Measurements from ENCODE around the gene CCL27.
"Not testable (repeated sequence)": the region's sequence is repeated elsewhere in the genome, so short reads cannot be mapped to it uniquely, and the experiment has no call there.

Gene CCL27

GRCh38 chr9:34648673-34649072 lies 13.8 kb downstream of the CCL27 start:
- DNase-seq: no peak

GRCh38 chr9:34647651-34648050 lies 14.8 kb downstream of the CCL27 start:
- no peak for DNase-seq

DNA sequence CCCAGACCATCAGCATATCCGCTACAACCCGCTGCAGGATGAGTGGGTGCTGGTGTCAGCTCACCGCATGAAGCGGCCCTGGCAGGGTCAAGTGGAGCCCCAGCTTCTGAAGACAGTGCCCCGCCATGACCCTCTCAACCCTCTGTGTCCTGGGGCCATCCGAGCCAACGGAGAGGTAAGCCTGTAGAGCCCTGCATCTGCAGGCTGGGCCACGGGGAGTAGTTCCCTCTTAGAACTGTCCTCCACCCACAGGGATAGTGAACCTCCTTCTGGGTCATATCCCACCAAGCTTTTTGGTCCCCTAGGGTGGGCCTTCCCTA lies 15.4 kb downstream of the CCL27 start:
- DNase-seq: no peak

- DNase-seq: peak; percentile 80
Observed at GRCh38 chr9:34646211-34647083, 16.0 kb downstream of the CCL27 start, which contains the start of gene GALT. Gene GALT, plus strand, starts transcription at chr9:34646675. Its CDS starts 30 bp downstream, at chr9:34646705.

DNA sequence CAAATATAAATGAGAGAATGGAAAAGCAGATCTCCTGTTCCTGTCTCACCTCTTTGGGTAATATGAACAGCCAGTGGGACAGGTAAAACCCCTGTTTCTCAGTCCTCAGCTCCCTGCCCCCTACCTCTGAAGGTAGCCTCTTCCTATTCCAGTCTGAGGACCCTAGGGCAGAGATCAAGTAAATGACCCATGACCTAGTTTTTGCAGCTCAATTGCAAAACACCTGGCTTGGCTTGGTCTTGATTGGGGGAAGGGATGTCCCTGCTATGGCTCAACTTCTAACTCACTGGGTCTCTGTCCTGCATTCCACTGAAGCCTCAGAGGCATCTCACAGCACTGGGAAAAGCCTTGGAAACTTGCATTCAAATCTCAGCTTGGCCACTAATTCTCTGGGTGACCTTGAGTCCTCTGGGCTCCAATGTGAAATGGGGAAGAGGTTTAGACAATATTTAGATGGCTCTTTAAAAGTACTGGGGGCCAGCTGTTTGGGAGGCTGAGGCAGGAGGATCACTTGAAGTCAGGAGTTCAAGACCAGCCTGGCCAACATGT lies 17.6 kb downstream of the CCL27 start:
- no peak for DNase-seq

DNA sequence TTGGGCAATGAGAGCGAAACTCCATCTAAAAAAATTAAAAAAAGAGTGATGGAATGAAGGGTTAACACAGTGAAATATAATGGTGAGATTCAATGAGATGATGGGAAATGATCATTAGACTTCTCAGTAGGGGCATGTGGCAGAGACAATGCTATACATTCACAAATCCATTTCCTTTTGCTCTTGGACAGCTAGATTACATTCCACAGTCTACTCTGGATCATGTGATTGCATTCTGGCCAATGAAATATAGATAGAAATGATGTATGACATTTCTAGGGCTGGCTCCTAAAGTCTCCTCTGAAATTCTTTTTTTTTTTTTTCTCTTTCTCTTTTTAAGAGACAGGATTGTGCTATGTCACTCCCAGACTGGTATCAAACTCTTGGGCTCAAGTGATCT lies 19.8 kb downstream of the CCL27 start:
- DNase-seq: no peak

DNA sequence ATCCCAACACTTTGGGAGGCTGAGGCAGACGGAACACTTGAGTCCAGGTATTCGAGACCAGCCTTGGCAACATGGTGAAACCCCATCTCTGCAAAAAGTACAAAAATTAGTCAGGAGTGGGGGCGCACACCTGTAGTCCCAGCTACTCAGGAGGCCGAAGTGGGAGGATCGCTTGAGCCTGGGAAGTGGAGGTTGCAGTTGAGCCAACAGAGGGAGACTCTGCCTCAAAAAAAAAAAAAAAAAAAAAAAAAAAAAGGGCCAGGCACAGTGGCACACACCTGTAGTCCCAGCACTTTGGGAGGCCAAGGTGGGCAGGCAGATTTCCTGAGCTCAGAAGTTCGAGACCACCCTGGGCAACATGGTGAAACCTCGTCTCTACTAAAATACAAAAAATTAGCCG lies 23.1 kb downstream of the CCL27 start:
- not testable (repeated sequence) for DNase-seq

GRCh38 chr9:34638138-34638445 lies 24.4 kb downstream of the CCL27 start:
- no peak for DNase-seq

DNA sequence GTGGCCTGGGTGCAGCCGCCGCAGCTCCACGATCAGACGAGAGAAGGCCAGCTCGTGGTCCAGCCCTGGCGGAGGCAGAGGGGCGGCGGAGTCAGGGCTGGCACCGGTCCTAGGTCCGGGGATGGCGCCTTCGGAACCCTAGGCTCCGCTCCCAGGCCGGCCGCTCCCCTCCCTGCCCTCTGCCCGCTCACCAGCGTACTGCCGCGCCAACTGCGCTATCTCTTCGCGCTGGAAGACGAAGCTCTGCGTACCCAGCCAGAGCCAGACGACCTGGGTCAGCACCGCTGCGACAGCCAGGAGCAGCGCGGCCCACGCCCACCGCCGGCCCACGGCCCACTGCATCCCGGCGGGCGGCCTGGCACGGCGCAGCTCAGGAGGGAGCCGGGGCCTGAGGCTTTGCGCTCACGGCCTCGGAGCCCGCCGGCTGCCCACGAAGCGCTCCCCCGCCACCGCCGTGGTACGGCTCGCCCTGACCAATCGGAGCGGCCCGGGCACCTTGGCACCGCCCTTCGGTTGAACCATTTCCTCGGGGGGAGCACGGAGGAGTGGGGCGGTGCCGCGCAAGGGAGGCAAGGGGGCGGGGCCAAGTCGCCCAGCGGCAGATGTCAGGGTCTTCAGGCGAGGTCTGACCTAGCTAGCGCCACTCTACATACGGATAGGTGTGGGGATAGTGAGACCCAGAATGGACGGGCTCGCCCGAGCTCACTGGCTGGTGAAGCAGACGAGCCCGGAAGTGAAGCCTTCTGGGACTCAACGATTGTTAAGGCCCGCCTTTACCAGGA lies 24.9 kb downstream of the CCL27 start, which contains the start of gene SIGMAR1:
Gene SIGMAR1, minus strand, starts transcription at position 432 of the 782 bp plus-strand sequence. Its CDS starts 90 bp downstream, at position 342.
- peak; percentile 78 for DNase-seq

- no peak for DNase-seq
Observed at GRCh38 chr9:34636791-34637355, 25.6 kb downstream of the CCL27 start.

DNA sequence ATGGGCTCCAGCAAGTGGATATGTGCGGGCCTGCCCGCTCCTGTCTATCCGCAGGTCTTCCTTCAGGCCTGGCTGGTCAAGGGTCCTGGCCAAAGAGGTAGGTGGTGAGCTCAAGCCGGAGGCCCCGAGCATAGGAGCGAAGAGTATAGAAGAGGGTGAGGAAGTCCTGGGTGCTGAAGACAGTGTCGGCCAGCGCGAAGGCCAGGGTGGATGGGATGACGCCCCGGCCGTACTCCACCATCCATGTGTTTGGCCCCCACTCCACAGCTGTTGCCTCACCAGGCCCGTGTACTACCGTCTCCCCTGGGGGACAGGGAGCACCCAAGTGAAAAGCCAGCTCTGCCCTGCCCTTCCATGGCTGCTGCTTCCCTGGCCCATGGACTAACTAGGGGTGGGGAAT lies 26.9 kb downstream of the CCL27 start:
- DNase-seq: no peak

DNA sequence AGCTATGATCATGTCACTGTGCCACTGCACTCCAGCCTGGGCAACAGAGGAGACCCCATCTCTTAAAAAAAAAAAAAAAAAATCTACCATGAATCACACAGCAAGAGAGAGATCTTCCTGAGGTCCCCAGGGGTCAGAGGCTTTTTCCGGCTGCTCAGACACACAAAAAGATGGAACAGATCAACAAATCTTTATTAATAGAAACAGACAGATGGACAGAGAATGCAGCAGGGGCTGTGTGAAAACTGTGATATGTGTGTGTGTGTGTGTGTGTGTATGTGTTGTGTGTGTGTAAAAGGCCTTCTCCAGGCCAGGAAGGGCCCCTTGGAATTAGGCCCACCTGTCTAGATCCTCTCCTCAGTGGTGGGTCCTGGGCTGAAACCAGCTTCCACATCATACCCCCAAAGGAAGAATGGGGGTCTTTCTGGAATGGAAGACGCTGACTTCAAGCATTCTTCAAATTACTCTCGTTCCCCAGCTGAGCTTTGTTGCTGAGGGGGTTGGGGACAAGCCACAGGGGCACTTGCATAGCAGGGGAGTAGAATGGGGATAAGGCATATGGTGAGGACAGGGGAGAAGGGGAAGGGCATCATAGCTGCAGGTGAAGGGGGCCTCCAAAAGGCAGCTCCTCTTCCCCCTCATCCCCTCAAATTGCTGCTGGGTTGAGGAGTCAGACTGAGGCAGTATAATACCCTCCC lies 27.8 kb downstream of the CCL27 start:
- no peak for DNase-seq

- DNase-seq: peak; percentile 12
Observed at GRCh38 chr9:34633851-34634550, 28.5 kb downstream of the CCL27 start.

GRCh38 chr9:34633166-34633565 lies 29.3 kb downstream of the CCL27 start:
- DNase-seq: no peak

DNA sequence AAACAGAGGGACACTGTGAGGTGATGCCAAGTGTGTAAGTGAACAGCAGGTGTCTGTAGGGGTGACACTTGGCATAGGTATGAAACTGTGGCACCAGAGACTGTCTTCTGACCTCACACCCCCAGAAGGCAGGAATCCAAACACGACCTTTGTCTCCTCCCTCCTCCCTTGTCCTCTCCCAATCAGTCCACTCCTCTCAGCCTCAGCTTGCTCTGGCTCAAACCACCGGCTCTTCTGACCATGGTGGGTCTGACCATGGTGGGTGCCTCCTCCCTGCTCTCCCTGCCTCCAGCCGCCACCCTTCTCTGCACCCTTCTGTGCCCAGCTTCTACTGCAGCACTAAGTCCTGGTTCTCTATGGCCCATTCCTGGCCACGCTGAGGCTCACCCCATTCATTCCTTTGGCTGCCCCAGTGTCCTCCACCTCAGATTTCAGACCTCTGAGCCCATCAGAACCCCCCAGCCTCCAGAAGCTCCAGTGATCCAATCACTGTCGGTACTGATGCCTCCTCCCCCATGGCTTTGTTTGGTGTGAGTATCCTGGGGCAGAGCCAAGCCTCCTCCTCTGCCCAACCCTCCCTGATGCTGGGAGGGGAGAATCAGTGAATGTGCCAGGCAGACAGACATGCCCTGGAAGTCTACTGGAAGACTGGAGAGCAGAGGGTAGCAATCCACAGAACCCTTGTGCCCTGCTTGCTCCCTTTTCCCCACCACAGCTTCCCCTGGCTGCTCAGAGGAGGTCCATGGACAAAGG lies 31.9 kb downstream of the CCL27 start:
- no peak for DNase-seq

GRCh38 chr9:34629491-34629808 lies 33.0 kb downstream of the CCL27 start:
- no peak for DNase-seq

DNA sequence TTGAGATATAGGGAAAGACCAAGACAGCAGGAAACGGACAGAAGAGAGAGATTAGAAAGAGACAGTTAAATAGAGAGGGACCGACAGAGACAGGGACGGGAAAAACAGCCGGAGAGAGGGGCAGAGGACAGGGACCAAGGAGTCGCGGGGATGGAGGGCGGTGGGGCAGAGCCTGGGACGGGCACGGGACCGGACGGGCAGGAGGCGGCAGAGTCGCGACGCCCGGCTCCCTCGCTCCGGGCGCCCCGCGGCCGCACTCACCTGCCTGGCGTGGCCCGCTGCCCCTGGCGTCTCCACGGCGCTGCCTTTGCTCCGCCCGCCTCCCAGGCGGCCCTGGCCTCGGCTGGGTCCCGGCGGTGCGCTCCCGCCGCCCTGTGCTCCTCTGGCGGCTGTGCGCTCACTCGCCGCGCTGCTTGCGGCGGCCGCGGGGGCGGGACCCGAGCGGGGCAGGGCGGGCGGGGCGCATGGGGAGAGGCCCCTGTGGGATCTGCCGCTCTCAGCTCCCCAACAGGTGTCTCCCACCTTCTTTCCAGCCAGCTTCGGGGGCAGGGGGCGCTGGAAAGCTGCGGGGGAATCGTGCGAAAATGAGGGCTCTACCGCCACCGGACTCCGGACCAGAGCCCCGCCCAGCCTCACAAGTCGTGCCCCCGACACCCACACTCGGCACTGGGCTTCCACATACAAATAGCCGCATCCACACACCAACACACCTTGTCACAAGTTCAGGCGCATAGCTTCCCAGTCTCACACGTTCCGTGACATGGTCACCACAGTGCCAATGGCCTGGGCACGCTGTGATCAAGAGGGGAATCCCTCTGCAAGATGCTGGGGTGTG lies 33.6 kb downstream of the CCL27 start, which contains the start of gene ARID3C:
Gene ARID3C, minus strand, starts transcription at position 411 of the 835 bp plus-strand sequence. CDS start 1,052 bp downstream, outside the sequence.
- DNase-seq: no peak

- no peak for DNase-seq
Observed at GRCh38 chr9:34627716-34628655, 34.5 kb downstream of the CCL27 start.

GRCh38 chr9:34625186-34625486 lies 37.3 kb downstream of the CCL27 start:
- DNase-seq: no peak

Measured in DMS153 (cell line).